Smooth muscle cell of the pulmonary artery (primary cell): ENCODE results near the gene ADGRL1. TPM values are rescaled to one million over a fixed set of nuclear protein-coding genes. Genes with fewer than 3 reads are reported as not detected.

Experiments used
- total RNA-seq: library from RNA; depleted of rRNA; stranded (reverse); fragments of >200 nt; gene quantifications from 2 replicates; pipeline ENCODE4 v1.2.3, GENCODE V29; 2014

ADGRL1 gene
- total RNA-seq: 5.9 TPM in 2 replicates

GRCh38 chr19:14205452-14206287 lies at the start of gene ADGRL1:
Gene ADGRL1 (minus strand): TSS chr19:14206169. CDS start chr19:14183602, 22,567 bp downstream.

GRCh38 chr19:14136509-14137281 lies 69.3 kb downstream of the ADGRL1 start, which contains the start of gene ASF1B:
Gene ASF1B (minus strand): TSS chr19:14136589. CDS start chr19:14136456, 133 bp downstream.

GRCh38 chr19:14117668-14118164 lies 88.3 kb downstream of the ADGRL1 start, which contains the start of gene PRKACA:
Gene PRKACA (minus strand): TSS chr19:14117762. CDS start chr19:14117547, 215 bp downstream.

Other genes starting within 250 kb of the ADGRL1 start
- 6.6 and 8.0 TPM in 2 replicates for gene RFX1, start 199.8 kb downstream of the ADGRL1 start, total RNA-seq
- gene RLN3, start 178.0 kb downstream of the ADGRL1 start, total RNA-seq: not detected in 2 replicates
- gene IL27RA, start 174.4 kb downstream of the ADGRL1 start, total RNA-seq: 1.7 and 6.8 TPM in 2 replicates
- gene PALM3, start 144.1 kb downstream of the ADGRL1 start, total RNA-seq: 0.07 and 0.46 TPM in 2 replicates
- 0.89 and 1.6 TPM in 2 replicates for gene MISP3, start 133.4 kb downstream of the ADGRL1 start, total RNA-seq
- not detected in 2 replicates for gene C19orf67, start 120.4 kb downstream of the ADGRL1 start, total RNA-seq
- gene SAMD1, start 115.4 kb downstream of the ADGRL1 start, total RNA-seq: 22.2 and 38.2 TPM in 2 replicates
- gene PRKACA, start 88.4 kb downstream of the ADGRL1 start, total RNA-seq: 85.1 and 89.7 TPM in 2 replicates
- 2.0 and 2.8 TPM in 2 replicates for gene ASF1B, start 69.6 kb downstream of the ADGRL1 start, total RNA-seq
- gene ADGRE5, start 175.3 kb upstream of the ADGRL1 start, total RNA-seq: 46.1 and 97.0 TPM in 2 replicates
- gene DDX39A, start 213.2 kb upstream of the ADGRL1 start, total RNA-seq: 32.0 and 41.0 TPM in 2 replicates
- 119 and 243 TPM in 2 replicates for gene PKN1, start 227.1 kb upstream of the ADGRL1 start, total RNA-seq